ENCODE data around the gene FAM13A. TPM values are rescaled to one million over a fixed set of nuclear protein-coding genes. Genes with fewer than 3 reads are reported as not detected.

The FAM13A gene
- total RNA-seq, 1 donor from 2014 or later, result 57.7 TPM

GRCh38 chr4:88816360-88816759, 240.6 kb downstream of the FAM13A start:
- Mint-ChIP-seq H3K27me3 (ENCODE audit: low read depth) (no peaks in the 10 kb centered on the region), H3K27ac (peak overlapping the region; percentile 41), H3K36me3 (peaks cover 3% of the 10 kb centered on the region), H3K9me3 (peaks cover 5% of the 10 kb centered on the region), H3K4me1 (peaks cover 76% of the 10 kb centered on the region), H3K4me3 (no peak overlapping the region)
- DNase-seq (ENCODE audit: low spot score in 2 of 2, unreplicated experiment in 2 of 2), result no peak
- no peak for TF ChIP-seq CTCF (IDR thresholded peaks at IDR 0.05; ENCODE audit: unreplicated experiment)

- no peak overlapping the region for H3K27ac Mint-ChIP-seq
- H3K36me3 Mint-ChIP-seq, result peaks cover 3% of the 10 kb centered on the region
- no peak overlapping the region for H3K4me3 Mint-ChIP-seq
- DNase-seq (ENCODE audit: low spot score in 2 of 2, unreplicated experiment in 2 of 2), result no peak
- TF ChIP-seq CTCF (IDR thresholded peaks at IDR 0.05; ENCODE audit: unreplicated experiment), result no peak
- H3K4me1 Mint-ChIP-seq, result peaks cover 80% of the 10 kb centered on the region
- peaks cover 5% of the 10 kb centered on the region for H3K9me3 Mint-ChIP-seq
- H3K27me3 Mint-ChIP-seq (ENCODE audit: low read depth), result no peaks in the 10 kb centered on the region
Measured at GRCh38 chr4:88814043-88814617, 242.9 kb downstream of the FAM13A start.

DNA sequence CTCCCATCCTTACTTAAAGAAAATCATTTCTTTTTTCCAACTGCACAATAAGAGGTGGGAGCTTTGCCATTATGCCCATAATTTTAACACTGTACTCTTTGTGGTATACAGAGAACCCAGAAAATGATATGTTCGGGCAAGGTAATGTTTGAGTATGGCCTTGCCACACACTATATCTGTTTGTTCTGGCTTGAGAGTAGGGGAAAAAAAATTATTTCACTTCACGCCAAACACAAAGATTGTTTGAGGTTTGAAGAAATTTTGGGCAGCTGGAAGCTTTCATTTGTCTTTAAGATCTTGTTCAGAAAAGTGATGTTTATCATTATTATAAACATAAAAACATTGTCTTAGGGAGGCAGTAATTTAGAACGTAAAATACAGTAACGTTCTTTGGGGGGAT, 244.0 kb downstream of the FAM13A start:
- Mint-ChIP-seq H3K36me3 (peaks cover 3% of the 10 kb centered on the region), H3K9me3 (peaks cover 5% of the 10 kb centered on the region), H3K27me3 (ENCODE audit: low read depth) (no peaks in the 10 kb centered on the region), H3K27ac (no peak overlapping the region), H3K4me3 (no peak overlapping the region), H3K4me1 (peaks cover 81% of the 10 kb centered on the region)
- no peak for DNase-seq (ENCODE audit: low spot score in 2 of 2, unreplicated experiment in 2 of 2)
- no peak for TF ChIP-seq CTCF (IDR thresholded peaks at IDR 0.05; ENCODE audit: unreplicated experiment)

DNA sequence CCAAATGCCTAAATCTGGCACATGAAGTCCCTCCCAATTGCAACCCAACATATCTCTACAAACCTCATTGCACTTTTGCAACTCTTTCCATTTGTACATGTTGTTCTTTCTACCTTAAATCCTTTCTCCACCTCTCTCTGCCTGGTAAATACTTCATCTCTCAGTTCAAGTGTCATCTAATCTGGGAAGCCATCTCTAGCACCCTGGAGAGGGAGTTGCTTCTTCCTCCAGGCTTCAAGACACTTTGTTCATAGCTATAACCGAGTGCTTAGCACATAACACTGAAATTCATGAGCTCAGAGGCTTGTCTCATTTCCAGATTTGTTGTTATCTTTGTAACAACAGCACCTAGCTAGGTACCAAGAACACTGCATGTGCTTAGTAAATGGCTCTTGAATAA, 244.6 kb downstream of the FAM13A start:
- TF ChIP-seq CTCF (IDR thresholded peaks at IDR 0.05; ENCODE audit: unreplicated experiment), result no peak
- Mint-ChIP-seq H3K27me3 (ENCODE audit: low read depth) (no peaks in the 10 kb centered on the region), H3K27ac (peak overlapping the region; percentile 0), H3K9me3 (peaks cover 5% of the 10 kb centered on the region), H3K36me3 (peaks cover 3% of the 10 kb centered on the region), H3K4me3 (no peak overlapping the region), H3K4me1 (peaks cover 83% of the 10 kb centered on the region)
- DNase-seq (ENCODE audit: low spot score in 2 of 2, unreplicated experiment in 2 of 2), result no peak

- Mint-ChIP-seq H3K9me3 (peaks cover 5% of the 10 kb centered on the region), H3K27me3 (ENCODE audit: low read depth) (no peaks in the 10 kb centered on the region)
Measured at GRCh38 chr4:88811904-88812303, 245.1 kb downstream of the FAM13A start.

More at GRCh38 chr4:88811904-88812303, 245.1 kb downstream of the FAM13A start:
- Mint-ChIP-seq H3K36me3 (peaks cover 3% of the 10 kb centered on the region), H3K4me1 (peaks cover 88% of the 10 kb centered on the region), H3K27ac (peak overlapping the region; percentile 19), H3K4me3 (no peak overlapping the region)
- no peak for DNase-seq (ENCODE audit: low spot score in 2 of 2, unreplicated experiment in 2 of 2)
- no peak for TF ChIP-seq CTCF (IDR thresholded peaks at IDR 0.05; ENCODE audit: unreplicated experiment)

All from mesothelial cell of epicardium (in vitro differentiated cells).